Measurements from ENCODE around the gene MRPL21. TPM values are rescaled to one million over a fixed set of nuclear protein-coding genes. Genes with fewer than 3 reads are reported as not detected.

MRPL21 gene
- total and polyA plus RNA-seq, 2 of the 13 experiments (the other 11 are each of a cell fraction or from before 2014, with no cell fraction given) = 61.5 to 100 TPM

DNA sequence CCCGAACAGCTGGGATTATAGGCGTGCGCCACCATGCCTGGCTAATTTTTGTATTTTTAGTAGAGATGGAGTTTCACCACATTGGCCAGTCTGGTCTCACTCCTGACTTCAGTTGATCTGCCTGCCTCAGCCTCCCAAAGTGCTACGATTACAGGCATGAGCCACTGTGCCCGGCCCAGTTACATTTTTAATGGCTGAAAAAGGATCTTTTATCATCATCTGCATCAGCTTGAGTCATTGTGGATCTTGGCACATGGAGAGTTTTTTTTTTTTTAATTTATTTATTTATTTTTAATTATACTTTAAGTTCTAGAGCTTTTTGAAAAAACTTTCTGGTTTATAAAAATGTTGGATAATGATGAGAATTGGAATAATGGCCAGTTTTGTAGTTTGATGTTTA is 8.6 kb upstream of the MRPL21 start:
- POLR2A ChIA-PET = no interaction called here
- WGBS (ENCODE audit: low lambda C conversion rate) = 91% methylated on average over 5 of the region's 5 CpGs
- Histone ChIP-seq H3K79me2 (ENCODE audit: insufficient read depth, low read length) (no peaks in the 10 kb centered on the region), H3K36me3 (replicated peaks in 1 of 2; ENCODE audit: control insufficient read depth in 1 of 2, insufficient read depth in 2 of 2, low read length in 2 of 2) (peaks cover 23 to 63% of the 10 kb centered on the region in 2 experiments), H3K4me3 (replicated peaks in 1 of 3; ENCODE audit: insufficient read depth in 1 of 3, low read depth in 2 of 3, low read length in 3 of 3) (no peak overlapping the region), H3K4me1 (ENCODE audit: insufficient read depth, low read length) (no peaks in the 10 kb centered on the region), H3K9ac (ENCODE audit: insufficient read depth, low read depth, low read length) (no peak overlapping the region), H3K9me3 (ENCODE audit: low read length) (no peaks in the 10 kb centered on the region), H4K20me1 (ENCODE audit: insufficient read depth, low read length) (no peaks in the 10 kb centered on the region), H2AFZ (ENCODE audit: low read length) (no peak overlapping the region), H3K27ac (ENCODE audit: extremely low read length, insufficient read depth, low read length) (no peak overlapping the region), H3K4me2 (ENCODE audit: low read depth, low read length) (no peak overlapping the region), H3K27me3 (ENCODE audit: control insufficient read depth in 1 of 2, insufficient read depth in 2 of 2, low read length in 2 of 2) (no peaks in the 10 kb centered on the region)
- FAIRE-seq (no peak), ATAC-seq (no peak), DNase-seq (ENCODE audit: low spot score) (no peak)
- in situ Hi-C loops (cut with HindIII; ENCODE audit: extremely low pct_ligation_motif_present, low pct_unique_long_range_greater_than_20kb) (no loop called here), intact Hi-C loops (cut with micrococcal nuclease; ENCODE audit: unreplicated experiment) (no loop called here)
- TF ChIP-seq CENPT (CRISPR knock-in tag; IDR thresholded peaks at IDR 0.05; ENCODE audit: low read depth) (no peak), MLX (CRISPR knock-in tag; IDR thresholded peaks at IDR 0.05) (no peak), FOXA3 (CRISPR knock-in tag; IDR thresholded peaks at IDR 0.05) (no peak), TMF1 (CRISPR knock-in tag; IDR thresholded peaks at IDR 0.05; ENCODE audit: low read depth) (no peak), ZNF205 (CRISPR knock-in tag; IDR thresholded peaks at IDR 0.05) (no peak), GFI1 (CRISPR knock-in tag; IDR thresholded peaks at IDR 0.05; ENCODE audit: borderline replicate concordance) (no peak), ZNF530 (CRISPR knock-in tag; IDR thresholded peaks at IDR 0.05; ENCODE audit: low read depth) (no peak), DZIP1 (CRISPR knock-in tag; IDR thresholded peaks at IDR 0.05) (no peak), MTF1 (CRISPR knock-in tag; IDR thresholded peaks at IDR 0.05) (no peak), NFKBIZ (CRISPR knock-in tag; IDR thresholded peaks at IDR 0.05) (no peak)
- TF ChIP-seq, protein P1, sequence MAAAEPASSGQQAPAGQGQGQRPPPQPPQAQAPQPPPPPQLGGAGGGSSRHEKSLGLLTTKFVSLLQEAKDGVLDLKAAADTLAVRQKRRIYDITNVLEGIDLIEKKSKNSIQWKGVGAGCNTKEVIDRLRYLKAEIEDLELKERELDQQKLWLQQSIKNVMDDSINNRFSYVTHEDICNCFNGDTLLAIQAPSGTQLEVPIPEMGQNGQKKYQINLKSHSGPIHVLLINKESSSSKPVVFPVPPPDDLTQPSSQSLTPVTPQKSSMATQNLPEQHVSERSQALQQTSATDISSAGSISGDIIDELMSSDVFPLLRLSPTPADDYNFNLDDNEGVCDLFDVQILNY (CRISPR knock-in tag; conservative IDR thresholded peaks at IDR 0.05) = no peak
- TF ChIP-seq, protein P2, sequence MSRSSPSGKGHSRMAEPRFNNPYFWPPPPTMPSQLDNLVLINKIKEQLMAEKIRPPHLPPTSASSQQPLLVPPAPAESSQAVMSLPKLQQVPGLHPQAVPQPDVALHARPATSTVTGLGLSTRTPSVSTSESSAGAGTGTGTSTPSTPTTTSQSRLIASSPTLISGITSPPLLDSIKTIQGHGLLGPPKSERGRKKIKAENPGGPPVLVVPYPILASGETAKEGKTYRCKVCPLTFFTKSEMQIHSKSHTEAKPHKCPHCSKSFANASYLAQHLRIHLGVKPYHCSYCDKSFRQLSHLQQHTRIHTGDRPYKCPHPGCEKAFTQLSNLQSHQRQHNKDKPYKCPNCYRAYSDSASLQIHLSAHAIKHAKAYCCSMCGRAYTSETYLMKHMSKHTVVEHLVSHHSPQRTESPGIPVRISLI (CRISPR knock-in tag; IDR thresholded peaks at IDR 0.05; ENCODE audit: borderline replicate concordance) = no peak
- TF ChIP-seq, protein P3, sequence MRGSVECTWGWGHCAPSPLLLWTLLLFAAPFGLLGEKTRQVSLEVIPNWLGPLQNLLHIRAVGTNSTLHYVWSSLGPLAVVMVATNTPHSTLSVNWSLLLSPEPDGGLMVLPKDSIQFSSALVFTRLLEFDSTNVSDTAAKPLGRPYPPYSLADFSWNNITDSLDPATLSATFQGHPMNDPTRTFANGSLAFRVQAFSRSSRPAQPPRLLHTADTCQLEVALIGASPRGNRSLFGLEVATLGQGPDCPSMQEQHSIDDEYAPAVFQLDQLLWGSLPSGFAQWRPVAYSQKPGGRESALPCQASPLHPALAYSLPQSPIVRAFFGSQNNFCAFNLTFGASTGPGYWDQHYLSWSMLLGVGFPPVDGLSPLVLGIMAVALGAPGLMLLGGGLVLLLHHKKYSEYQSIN (CRISPR knock-in tag; IDR thresholded peaks at IDR 0.05; ENCODE audit: borderline replicate concordance) = no peak
- TF ChIP-seq, protein P4, sequence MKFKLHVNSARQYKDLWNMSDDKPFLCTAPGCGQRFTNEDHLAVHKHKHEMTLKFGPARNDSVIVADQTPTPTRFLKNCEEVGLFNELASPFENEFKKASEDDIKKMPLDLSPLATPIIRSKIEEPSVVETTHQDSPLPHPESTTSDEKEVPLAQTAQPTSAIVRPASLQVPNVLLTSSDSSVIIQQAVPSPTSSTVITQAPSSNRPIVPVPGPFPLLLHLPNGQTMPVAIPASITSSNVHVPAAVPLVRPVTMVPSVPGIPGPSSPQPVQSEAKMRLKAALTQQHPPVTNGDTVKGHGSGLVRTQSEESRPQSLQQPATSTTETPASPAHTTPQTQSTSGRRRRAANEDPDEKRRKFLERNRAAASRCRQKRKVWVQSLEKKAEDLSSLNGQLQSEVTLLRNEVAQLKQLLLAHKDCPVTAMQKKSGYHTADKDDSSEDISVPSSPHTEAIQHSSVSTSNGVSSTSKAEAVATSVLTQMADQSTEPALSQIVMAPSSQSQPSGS (CRISPR knock-in tag; IDR thresholded peaks at IDR 0.05) = no peak
- TF ChIP-seq, protein P5, sequence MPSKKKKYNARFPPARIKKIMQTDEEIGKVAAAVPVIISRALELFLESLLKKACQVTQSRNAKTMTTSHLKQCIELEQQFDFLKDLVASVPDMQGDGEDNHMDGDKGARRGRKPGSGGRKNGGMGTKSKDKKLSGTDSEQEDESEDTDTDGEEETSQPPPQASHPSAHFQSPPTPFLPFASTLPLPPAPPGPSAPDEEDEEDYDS (CRISPR knock-in tag; IDR thresholded peaks at IDR 0.05) = no peak
- CTCF ChIA-PET (ENCODE audit: low intra/inter-chr PET ratio, low total read pairs) = no interaction called here
- no TSS peak for BruUV-seq (replicated peaks)

Data from HepG2 (cell line).